ENCODE results near the gene ELMOD3.
"Not testable (repeated sequence)": the region's sequence is repeated elsewhere in the genome, so short reads cannot be mapped to it uniquely, and the experiment has no call there.

The ELMOD3 gene

DNA sequence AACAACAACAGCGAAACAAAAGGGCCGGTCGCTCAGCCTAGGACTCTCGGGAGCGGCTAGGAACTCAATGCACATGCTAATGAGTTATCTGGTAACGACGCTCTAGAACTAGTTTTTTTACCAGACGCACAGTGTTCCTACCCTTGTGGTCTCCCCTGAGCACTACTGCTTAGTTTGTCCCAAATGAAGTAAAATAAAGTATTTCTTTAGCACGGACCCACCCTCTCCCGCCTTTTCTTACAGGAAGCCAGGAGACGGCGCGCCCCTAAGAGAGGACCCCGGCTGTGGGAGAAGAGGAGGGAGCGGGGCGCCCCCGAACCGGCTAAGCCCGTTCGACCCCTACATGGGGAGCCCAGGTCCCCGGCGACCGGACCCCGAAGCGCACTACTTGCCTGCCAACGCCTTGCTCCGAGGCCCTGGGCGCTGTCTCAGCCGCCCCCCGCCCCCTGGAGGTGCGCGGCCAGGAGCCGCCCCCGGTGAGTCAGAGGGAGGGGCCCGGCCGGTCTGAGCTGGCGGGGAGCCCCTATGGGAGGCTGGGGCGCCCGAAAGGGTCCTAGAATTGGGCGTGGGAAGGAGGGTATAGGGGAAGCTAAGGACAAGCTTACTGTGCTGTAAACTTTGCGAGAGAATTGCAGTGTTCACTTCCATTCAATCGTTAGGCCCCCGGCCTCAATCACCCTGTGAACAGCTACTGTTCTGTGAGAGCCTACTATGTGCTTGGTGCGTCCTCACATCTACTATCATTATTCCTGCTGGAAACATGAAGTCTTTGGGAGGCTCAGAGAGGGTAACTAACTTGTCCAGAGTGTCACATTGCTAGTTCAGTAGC is 59.2 kb downstream of the ELMOD3 start:
- Histone ChIP-seq H3K36me3 (ENCODE audit: control insufficient read depth, low read depth, low read length) (no peaks in the 10 kb centered on the region), H3K27ac (ENCODE audit: low read length) (no peak overlapping the region), H3K9ac (ENCODE audit: low read length) (peak overlapping the region; percentile 44), H3K4me3 (ENCODE audit: low read length) (peak overlapping the region; percentile 51), H3K9me3 (ENCODE audit: control insufficient read depth, low read depth, low read length) (no peaks in the 10 kb centered on the region), H3K27me3 (ENCODE audit: control insufficient read depth, insufficient read depth, low read length) (peaks cover 4% of the 10 kb centered on the region), H3K4me1 (ENCODE audit: control insufficient read depth, low read depth, low read length) (peaks cover 18% of the 10 kb centered on the region)

DNA sequence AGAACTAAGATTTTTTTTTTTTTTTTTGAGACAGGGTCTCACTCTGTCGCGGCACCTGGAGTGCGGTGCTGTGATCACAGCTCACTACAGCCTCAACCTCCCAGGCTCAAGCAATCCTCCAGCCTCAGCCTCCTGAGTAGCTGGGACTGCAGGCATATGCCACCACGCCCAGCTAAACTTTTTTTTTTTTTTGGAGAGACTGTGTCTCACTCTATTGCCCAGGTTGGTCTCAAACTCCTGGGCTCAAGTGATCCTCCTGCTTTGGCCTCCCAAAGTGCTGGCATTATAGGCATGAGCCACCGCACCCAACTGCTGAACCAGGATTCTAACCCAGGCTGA is 59.8 kb downstream of the ELMOD3 start:
- not testable (repeated sequence) for H3K36me3 ChIP-seq (ENCODE audit: control insufficient read depth, low read depth, low read length); H3K9me3 ChIP-seq (ENCODE audit: control insufficient read depth, low read depth, low read length); H3K27me3 ChIP-seq (ENCODE audit: control insufficient read depth, insufficient read depth, low read length); H3K27ac ChIP-seq (ENCODE audit: low read length); H3K9ac ChIP-seq (ENCODE audit: low read length)
- H3K4me1 ChIP-seq (ENCODE audit: control insufficient read depth, low read depth, low read length), result peaks cover 20% of the 10 kb centered on the region
- H3K4me3 ChIP-seq (ENCODE audit: low read length), result peak overlapping the region; percentile 51

DNA sequence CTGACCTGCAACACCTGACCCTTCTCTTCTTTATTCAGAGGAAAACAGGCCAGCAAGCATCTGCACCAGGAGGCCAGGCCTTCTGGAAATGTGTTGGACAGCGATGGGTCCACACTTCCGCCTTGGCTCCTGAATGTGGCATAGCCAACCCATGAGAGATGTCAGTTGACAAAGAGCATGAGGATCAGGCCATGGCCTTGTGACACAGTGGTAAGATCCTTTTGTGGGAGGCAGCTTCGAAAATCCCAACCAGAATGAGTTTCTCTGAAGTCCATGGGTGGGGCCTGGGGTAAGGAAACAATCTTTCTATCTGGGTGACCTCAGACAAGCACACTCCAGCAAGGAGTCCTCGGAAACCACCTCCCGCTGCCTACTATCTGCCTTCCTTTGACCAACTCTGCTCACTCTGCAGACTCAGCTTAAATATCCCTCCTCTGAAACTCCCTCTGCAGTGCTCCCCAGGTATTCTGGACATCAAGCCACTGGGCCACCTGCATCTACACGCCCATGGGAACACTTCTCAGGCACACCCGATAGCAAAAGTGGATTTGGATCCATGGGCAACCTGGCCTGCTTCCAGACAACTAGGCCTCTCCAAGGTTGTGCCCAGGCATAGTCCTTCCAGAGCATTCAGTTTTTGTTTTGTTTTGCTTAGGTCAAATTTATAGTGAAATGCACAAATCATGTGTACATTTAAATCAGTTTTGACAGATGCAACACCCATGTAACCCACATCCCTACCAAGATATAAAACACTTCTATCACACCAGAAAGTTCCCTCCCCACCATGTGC is 60.4 kb downstream of the ELMOD3 start:
- Histone ChIP-seq H3K9me3 (ENCODE audit: control insufficient read depth, low read depth, low read length) (no peaks in the 10 kb centered on the region), H3K4me3 (ENCODE audit: low read length) (no peak overlapping the region), H3K36me3 (ENCODE audit: control insufficient read depth, low read depth, low read length) (no peaks in the 10 kb centered on the region), H3K27ac (ENCODE audit: low read length) (no peak overlapping the region), H3K9ac (ENCODE audit: low read length) (no peak overlapping the region), H3K4me1 (ENCODE audit: control insufficient read depth, low read depth, low read length) (peaks cover 14% of the 10 kb centered on the region), H3K27me3 (ENCODE audit: control insufficient read depth, insufficient read depth, low read length) (peaks cover 4% of the 10 kb centered on the region)

DNA sequence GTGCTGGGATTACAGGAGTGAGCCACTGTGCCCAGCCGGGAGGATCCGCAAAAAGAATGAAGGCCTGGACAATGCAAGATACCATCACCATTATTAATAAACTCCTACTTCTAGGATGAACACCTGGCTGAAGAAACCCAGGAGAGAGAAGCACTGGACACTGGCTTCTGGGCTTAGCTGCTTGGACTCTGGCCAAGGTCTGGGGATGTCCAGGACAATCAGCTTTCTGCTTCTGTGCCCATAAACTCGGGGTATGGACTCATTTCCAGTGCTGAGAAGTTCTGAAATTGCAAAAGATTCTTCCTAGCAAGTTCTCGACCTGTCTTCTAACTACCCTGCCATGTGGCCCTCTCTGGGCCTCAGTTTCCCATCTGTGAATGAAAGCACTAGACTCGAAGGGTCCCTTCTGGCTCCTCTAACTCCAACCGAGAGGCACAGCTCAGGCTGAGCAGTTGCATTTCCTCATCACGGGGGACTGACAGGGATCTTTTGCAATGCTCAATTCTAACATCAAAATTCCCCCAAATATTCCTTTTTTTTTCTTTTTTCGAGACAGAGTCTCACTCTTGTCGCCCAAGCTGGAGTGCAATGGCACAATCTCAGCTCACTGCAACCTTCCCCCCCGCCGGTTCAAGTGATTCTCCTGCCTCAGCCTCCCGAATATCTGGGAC is 61.5 kb downstream of the ELMOD3 start:
- Histone ChIP-seq H3K4me1 (ENCODE audit: control insufficient read depth, low read depth, low read length) (peaks cover 16% of the 10 kb centered on the region), H3K9ac (ENCODE audit: low read length) (no peak overlapping the region), H3K4me3 (ENCODE audit: low read length) (no peak overlapping the region), H3K27ac (ENCODE audit: low read length) (no peak overlapping the region), H3K36me3 (ENCODE audit: control insufficient read depth, low read depth, low read length) (no peaks in the 10 kb centered on the region), H3K9me3 (ENCODE audit: control insufficient read depth, low read depth, low read length) (no peaks in the 10 kb centered on the region), H3K27me3 (ENCODE audit: control insufficient read depth, insufficient read depth, low read length) (peaks cover 4% of the 10 kb centered on the region)

DNA sequence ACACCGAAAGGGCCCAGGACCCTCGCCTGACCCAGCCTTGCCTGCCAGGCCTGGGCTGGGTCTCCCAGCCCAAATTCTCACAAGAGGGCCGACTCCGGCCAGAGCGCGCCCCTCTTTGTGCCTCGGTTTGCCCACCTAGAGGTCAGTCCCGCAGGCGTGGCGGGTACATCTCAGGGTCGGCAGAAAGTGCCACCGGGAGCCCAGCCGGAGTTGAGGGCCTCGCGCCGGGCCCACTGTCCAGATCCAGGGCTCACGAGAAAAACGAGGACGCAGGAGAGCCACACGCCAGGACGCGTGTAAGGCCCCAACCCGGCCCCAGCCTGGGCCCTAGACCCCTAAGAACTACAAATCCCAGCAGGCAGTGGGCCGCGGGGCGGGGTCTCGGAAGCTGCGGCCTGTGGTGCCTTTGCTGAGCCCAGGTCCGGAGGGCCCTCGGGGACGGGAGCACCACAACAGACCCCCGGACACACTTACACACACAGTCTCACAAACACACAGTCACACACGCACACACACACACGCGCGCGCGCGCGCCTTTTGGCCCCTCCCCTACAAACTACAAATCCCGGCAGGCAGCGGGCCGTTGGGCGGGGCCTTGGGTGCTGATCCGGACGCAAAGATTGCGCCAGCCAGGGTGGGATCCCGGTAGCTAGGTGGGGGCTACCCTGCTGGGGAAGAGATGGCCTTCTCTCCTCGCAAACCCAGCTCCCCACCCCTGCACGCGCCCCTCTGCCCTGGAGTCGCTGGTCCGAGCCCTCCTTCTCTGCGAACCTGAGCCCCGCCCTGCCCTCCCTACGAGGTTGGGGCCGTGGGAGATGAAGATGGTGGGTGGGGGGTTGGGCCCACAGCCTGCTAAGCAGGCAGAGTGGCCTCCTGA is 63.8 kb downstream of the ELMOD3 start, which contains the start of gene SH2D6:
SH2D6 (plus strand) TSS at position 583 of the 877 bp plus-strand sequence. CDS start 10,752 bp downstream, outside the sequence.
- Histone ChIP-seq H3K9ac (ENCODE audit: low read length) (peak within 1 kb of the TSS; percentile 79), H3K27me3 (ENCODE audit: control insufficient read depth, insufficient read depth, low read length) (no peaks in the 10 kb centered on the region), H3K4me3 (ENCODE audit: low read length) (peak within 1 kb of the TSS; percentile 67), H3K9me3 (ENCODE audit: control insufficient read depth, low read depth, low read length) (no peaks in the 10 kb centered on the region), H3K4me1 (ENCODE audit: control insufficient read depth, low read depth, low read length) (peaks cover 11% of the 10 kb centered on the region), H3K36me3 (ENCODE audit: control insufficient read depth, low read depth, low read length) (no peaks in the 10 kb centered on the region), H3K27ac (ENCODE audit: low read length) (peak within 1 kb of the TSS; percentile 66)

DNA sequence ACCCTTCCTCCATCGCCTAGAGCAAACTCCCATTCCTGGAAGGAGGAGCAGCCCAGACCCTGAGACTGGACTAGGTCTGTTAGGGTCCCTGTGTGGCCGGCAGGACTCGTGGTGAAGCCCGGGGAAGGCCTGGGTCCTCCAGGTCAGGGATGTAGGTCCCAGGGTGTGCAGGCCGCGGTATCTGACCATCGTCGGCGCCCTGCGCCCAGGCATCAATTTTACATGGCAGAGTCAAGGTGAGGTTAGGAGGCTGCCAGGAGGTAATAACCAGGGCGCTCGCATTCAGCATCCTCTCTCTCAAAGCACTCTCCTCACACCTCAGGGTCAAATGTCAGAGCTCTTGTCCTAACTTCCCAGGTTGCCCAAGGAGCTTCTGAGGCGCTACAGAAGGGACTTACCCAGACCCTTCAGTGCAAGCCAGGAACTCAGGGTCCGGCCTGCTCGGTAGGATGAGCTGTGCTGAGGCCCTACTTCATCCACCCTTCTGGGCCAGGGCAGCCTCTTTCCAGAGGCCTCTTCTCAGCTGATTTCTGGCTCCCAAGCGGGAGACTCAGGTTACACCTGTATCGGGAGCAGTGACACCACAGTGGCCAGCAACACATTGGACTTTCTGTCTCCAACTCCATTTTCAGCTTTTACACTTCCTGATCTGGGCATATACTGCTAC is 64.6 kb downstream of the ELMOD3 start:
- Histone ChIP-seq H3K4me3 (ENCODE audit: low read length) (peak overlapping the region; percentile 67), H3K9ac (ENCODE audit: low read length) (peak overlapping the region; percentile 79), H3K36me3 (ENCODE audit: control insufficient read depth, low read depth, low read length) (no peaks in the 10 kb centered on the region), H3K4me1 (ENCODE audit: control insufficient read depth, low read depth, low read length) (peaks cover 11% of the 10 kb centered on the region), H3K27me3 (ENCODE audit: control insufficient read depth, insufficient read depth, low read length) (no peaks in the 10 kb centered on the region), H3K9me3 (ENCODE audit: control insufficient read depth, low read depth, low read length) (no peaks in the 10 kb centered on the region), H3K27ac (ENCODE audit: low read length) (peak overlapping the region; percentile 66)

DNA sequence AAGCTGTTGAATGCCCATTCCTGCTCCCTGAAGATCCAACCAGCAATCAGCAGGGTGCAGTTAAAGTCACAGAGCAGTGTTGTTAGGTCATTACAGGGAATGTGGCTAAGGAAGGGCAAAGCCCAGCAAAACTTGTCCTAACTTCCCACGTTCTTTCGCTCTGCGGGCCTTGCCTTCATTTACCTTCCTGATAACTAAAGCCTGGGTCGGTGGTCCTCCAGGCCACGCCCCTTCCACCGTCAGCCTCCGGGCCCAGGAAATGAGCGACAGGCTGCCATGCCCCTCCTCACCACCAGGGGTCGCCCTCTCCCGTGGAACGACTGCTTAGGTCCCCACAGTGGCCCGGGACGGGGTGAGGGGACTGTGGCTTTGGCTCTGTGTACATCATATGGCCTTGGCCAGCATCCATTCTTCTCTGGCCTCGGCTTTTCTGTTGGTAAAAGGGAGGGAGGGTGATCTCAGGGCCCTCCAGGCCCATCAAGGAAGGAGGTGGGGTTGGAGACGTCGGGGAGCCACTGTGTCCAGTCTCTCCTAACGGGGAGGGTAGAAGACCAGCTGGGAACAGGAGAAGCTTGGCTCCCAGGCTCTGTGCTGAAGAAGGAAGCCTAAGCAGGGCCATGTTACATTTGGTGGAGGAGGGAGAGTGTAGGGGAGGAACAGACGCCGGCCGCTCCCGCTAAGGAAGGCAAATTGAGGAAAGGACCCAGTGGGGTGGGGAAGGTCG is 66.1 kb downstream of the ELMOD3 start:
- Histone ChIP-seq H3K9me3 (ENCODE audit: control insufficient read depth, low read depth, low read length) (no peaks in the 10 kb centered on the region), H3K36me3 (ENCODE audit: control insufficient read depth, low read depth, low read length) (no peaks in the 10 kb centered on the region), H3K9ac (ENCODE audit: low read length) (no peak overlapping the region), H3K4me3 (ENCODE audit: low read length) (no peak overlapping the region), H3K27me3 (ENCODE audit: control insufficient read depth, insufficient read depth, low read length) (no peaks in the 10 kb centered on the region), H3K27ac (ENCODE audit: low read length) (no peak overlapping the region), H3K4me1 (ENCODE audit: control insufficient read depth, low read depth, low read length) (peaks cover 11% of the 10 kb centered on the region)

DNA sequence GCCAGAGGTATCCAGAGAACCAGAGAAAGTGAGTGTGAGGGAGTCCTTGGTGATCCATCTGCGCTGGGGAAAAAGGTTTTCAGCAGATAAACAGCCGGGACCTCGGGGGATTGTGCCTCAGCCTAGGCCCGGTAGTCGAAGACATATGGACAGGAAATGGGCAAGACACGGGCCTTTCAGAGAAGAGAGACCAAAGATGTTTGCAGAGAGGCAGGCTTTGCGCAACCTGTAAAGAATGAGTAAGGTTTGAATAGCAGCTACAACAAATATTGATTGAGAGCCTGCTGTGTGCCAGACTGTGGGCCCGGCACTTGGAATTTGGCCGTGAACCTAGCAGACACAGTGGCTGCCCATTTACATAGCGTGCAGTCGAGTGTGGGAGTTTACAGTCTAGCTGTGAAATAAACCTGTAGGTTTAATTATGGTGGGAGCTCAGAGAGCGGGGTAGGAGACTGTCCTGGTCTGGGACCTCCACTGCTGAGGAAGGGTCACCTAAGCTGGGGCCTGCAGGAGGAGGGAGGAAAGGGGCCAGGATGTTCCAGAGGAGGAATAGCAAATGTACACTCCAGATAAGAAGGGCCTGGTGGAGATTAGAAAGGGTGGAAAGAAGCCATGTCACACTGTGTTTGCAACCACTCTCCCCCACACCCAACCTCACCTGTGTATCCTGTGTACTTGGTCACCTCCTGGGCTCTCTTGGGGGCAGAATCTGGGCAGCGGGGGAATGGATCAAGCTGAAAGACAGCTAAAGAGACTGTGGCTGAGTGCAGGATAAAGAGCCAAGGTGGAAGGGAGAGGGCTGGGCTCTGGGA is 66.9 kb downstream of the ELMOD3 start:
- Histone ChIP-seq H3K9ac (ENCODE audit: low read length) (no peak overlapping the region), H3K27me3 (ENCODE audit: control insufficient read depth, insufficient read depth, low read length) (no peaks in the 10 kb centered on the region), H3K36me3 (ENCODE audit: control insufficient read depth, low read depth, low read length) (no peaks in the 10 kb centered on the region), H3K4me1 (ENCODE audit: control insufficient read depth, low read depth, low read length) (peaks cover 11% of the 10 kb centered on the region), H3K4me3 (ENCODE audit: low read length) (no peak overlapping the region), H3K9me3 (ENCODE audit: control insufficient read depth, low read depth, low read length) (no peaks in the 10 kb centered on the region), H3K27ac (ENCODE audit: low read length) (no peak overlapping the region)

DNA sequence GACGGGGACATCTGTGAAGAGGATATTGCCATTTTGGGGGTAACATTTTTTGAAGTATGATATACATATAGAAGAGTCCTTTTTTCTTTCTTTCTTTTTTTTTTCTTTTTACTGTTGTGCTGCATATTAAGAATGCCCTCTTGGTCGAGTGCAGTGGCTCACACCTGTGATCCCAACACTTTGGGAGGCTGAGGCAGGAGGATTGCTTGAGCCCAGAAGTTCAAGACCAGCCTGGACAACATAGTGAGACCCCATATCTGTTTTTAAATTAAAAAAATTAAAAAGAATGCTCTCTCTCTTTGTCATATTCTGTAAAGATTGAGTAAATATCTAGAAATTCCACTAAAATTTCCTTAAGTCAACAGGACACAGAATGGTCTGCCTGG is 67.5 kb downstream of the ELMOD3 start:
- H3K4me1 ChIP-seq (ENCODE audit: control insufficient read depth, low read depth, low read length), result peaks cover 11% of the 10 kb centered on the region
- H3K27ac ChIP-seq (ENCODE audit: low read length), result no peak overlapping the region
- H3K9ac ChIP-seq (ENCODE audit: low read length), result no peak overlapping the region

More for the DNA sequence above, 67.5 kb downstream of the ELMOD3 start:
- Histone ChIP-seq H3K36me3 (ENCODE audit: control insufficient read depth, low read depth, low read length) (no peaks in the 10 kb centered on the region), H3K4me3 (ENCODE audit: low read length) (no peak overlapping the region), H3K27me3 (ENCODE audit: control insufficient read depth, insufficient read depth, low read length) (peaks cover 5% of the 10 kb centered on the region), H3K9me3 (ENCODE audit: control insufficient read depth, low read depth, low read length) (no peaks in the 10 kb centered on the region)
